GM19099 (cell line): ENCODE data around the gene RTKN.

Experiments
- POLR2A ChIP-seq: IDR thresholded peaks from 3 replicates; pipeline ENCODE4 v1.6.1; 2011; ENCODE audit warnings: low read depth; ENCODE audit not compliant: insufficient read length; ENCODE audit errors: extremely low read depth

RTKN gene

DNA sequence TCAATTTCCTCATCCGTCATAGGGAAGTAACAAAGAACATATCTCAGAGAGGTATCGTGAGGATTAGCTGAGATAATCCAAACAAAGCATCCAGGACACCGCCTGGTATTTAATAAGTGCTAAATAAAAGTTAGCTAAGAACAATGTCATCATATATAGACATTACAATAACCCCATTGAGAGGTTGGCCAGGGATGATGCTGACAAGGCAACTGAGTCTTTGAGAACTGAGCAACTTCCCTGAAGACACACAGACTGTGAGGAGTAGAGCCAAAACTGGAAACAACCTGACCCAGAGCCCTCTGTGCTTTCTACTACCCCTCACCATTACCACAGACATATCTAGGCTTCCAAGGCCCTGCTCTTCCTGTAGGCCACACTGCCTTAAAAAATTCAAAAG is 60.0 kb downstream of the RTKN start:
- TF ChIP-seq POLR2A: no peak

DNA sequence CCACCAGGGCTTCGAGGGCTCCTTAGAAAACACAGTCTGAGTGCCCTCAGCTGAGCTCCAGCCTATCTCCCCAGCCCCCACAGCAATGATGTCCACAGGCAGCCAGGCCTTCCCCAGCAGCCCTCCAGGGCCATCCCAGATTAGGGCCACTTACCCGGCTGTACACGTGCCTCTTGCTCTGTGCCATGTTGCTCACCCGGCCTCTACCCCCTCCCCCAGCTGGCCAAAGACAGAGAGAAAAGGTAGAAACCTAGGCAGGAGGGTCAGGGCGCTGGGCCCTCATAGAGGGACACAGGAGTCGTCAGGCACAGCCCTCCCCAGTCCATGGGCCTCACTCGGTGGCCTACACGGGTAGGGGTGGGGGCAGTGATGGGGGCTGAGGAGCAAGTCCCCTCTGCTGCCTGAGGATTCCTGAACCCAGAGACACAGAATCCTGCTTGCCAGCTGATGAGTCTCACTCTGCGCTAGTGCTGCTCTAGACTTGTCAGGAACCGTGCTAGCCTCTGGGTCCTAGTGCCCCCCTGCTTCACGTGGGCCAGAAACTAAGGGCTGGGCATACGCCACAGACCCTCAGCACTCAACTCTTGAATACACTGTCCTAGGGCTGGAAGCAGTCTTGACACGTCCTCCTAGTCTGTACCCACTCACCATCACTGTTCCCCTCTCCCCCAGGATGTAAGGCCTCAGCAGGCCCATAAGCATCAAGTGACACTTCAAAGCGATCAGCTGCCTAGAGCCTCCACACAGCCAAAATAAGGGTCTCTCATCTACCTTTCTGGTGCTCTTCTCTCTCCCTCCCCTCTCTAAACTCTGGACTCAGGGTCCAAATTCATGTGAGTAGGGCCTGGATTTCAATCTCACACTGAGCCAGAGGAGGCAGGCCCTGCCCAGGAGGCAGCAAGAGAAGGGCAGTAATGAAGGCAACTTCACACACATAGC is 61.6 kb downstream of the RTKN start, which contains the start of gene DCTN1:
TSS of gene DCTN1 (minus strand) at position 461 of the 939 bp plus-strand sequence. CDS start at position 187, 274 bp downstream.
- TF ChIP-seq POLR2A: no peak

GRCh38 chr2:74378007-74378406 is 63.7 kb downstream of the RTKN start:
- TF ChIP-seq POLR2A: no peak

- TF ChIP-seq POLR2A: no peak
Measured at GRCh38 chr2:74375838-74376237, 65.9 kb downstream of the RTKN start.
